Astrocyte (in vitro differentiated cells and primary cell): ENCODE data around the gene HAUS3. TPM values are rescaled to one million over a fixed set of nuclear protein-coding genes. Genes with fewer than 3 reads are reported as not detected.
"Not testable (repeated sequence)": the region's sequence is repeated elsewhere in the genome, so short reads cannot be mapped to it uniquely, and the experiment has no call there.

Experiments
- DNase-seq: peaks from one replicate; pipeline ENCODE4 v3.0.0-alpha.2; 2010; ENCODE audit warnings: low read depth
- FAIRE-seq: peaks from 2 replicates; lab custom pipeline; 2011; peaks lifted over from hg19 to GRCh38; lab: Jason Lieb, UNC
- H2AFZ ChIP-seq: 2 replicates; pipeline ENCODE4 v1.6.0; 2012; ENCODE audit warnings: low read depth, low read length, inconsistent platforms
- H3K27ac ChIP-seq: 2 replicates; pipeline ENCODE4 v1.5.1; 2011; ENCODE audit warnings: low read depth, low read length, inconsistent platforms
- H3K27me3 ChIP-seq: 2 replicates; pipeline ENCODE4 v1.6.0; 2011; ENCODE audit warnings: low read length, inconsistent platforms; ENCODE audit not compliant: insufficient read depth
- H3K36me3 ChIP-seq: 2 replicates; pipeline ENCODE4 v1.5.1; 2011; ENCODE audit warnings: low read length, inconsistent platforms; ENCODE audit not compliant: insufficient read depth
- H3K4me1 ChIP-seq: 2 replicates; pipeline ENCODE4 v1.5.1; 2011; ENCODE audit warnings: low read length, inconsistent platforms; ENCODE audit not compliant: insufficient read depth
- H3K4me2 ChIP-seq: 2 replicates; pipeline ENCODE4 v1.6.0; 2012; ENCODE audit warnings: low read length, inconsistent platforms
- H3K4me3 ChIP-seq: 2 replicates; pipeline ENCODE4 v1.5.1; 2011; ENCODE audit warnings: low read depth, mild to moderate bottlenecking, low read length, inconsistent platforms; ENCODE audit not compliant: insufficient read depth
- H3K79me2 ChIP-seq: 2 replicates; pipeline ENCODE4 v1.6.0; 2012; ENCODE audit warnings: mild to moderate bottlenecking, low read length, inconsistent platforms; ENCODE audit not compliant: insufficient read depth
- H3K9ac ChIP-seq: 2 replicates; pipeline ENCODE4 v1.6.0; 2012; ENCODE audit warnings: mild to moderate bottlenecking, low read length, inconsistent platforms
- H3K9me3 ChIP-seq: 2 replicates; pipeline ENCODE4 v1.5.1; 2012; ENCODE audit warnings: low read depth, mild to moderate bottlenecking, low read length, inconsistent platforms; ENCODE audit not compliant: insufficient read depth
- H4K20me1 ChIP-seq: 2 replicates; pipeline ENCODE4 v1.6.0; 2012; ENCODE audit warnings: low read length, inconsistent platforms; ENCODE audit not compliant: insufficient read depth
- H3K27ac Mint-ChIP-seq: one replicate; pipeline ENCODE4 v1.8.0; 2021; ENCODE audit warnings: mild to moderate bottlenecking, mixed read lengths; ENCODE audit not compliant: unreplicated experiment
- H3K27me3 Mint-ChIP-seq: one replicate; pipeline ENCODE4 v1.8.0; 2021; ENCODE audit warnings: low read depth, mixed read lengths; ENCODE audit not compliant: unreplicated experiment
- H3K36me3 Mint-ChIP-seq: one replicate; pipeline ENCODE4 v1.8.0; 2021; ENCODE audit warnings: low read depth, mixed read lengths; ENCODE audit not compliant: unreplicated experiment
- H3K4me1 Mint-ChIP-seq: one replicate; pipeline ENCODE4 v1.8.0; 2021; ENCODE audit warnings: low read depth, mixed read lengths; ENCODE audit not compliant: unreplicated experiment
- H3K4me3 Mint-ChIP-seq: one replicate; pipeline ENCODE4 v1.8.0; 2021; ENCODE audit warnings: mild to moderate bottlenecking, moderate library complexity, mixed read lengths; ENCODE audit not compliant: unreplicated experiment
- H3K9me3 Mint-ChIP-seq: one replicate; pipeline ENCODE4 v1.8.0; 2021; ENCODE audit warnings: mild to moderate bottlenecking, mixed read lengths; ENCODE audit not compliant: unreplicated experiment
- CTCF ChIP-seq: IDR thresholded peaks from 2 replicates; pipeline ENCODE4 v1.5.1; 2011; ENCODE audit warnings: low read depth, mild to moderate bottlenecking, inconsistent platforms, low read length, moderate library complexity; ENCODE audit not compliant: insufficient read depth
- EZH2 ChIP-seq: IDR thresholded peaks from 2 replicates; pipeline ENCODE4 v1.6.1; 2012; ENCODE audit warnings: mild to moderate bottlenecking, low read length, inconsistent platforms; ENCODE audit not compliant: insufficient read depth
- total RNA-seq: library from RNA; stranded (reverse); gene quantifications from 2 replicates; pipeline ENCODE4 v1.2.1, GENCODE V29; 2021

HAUS3 gene
- total RNA-seq, 1 donor from 2014 or later = 10.7 TPM

- no peak overlapping the region for H2AFZ ChIP-seq
- H3K4me2 ChIP-seq = no peak overlapping the region
- H3K4me1 ChIP-seq = no peaks in the 10 kb centered on the region
- no peak overlapping the region for H3K27ac Mint-ChIP-seq
- FAIRE-seq (no peak), DNase-seq (no peak)
- H3K36me3 ChIP-seq = no peaks in the 10 kb centered on the region
- no peaks in the 10 kb centered on the region for H3K36me3 Mint-ChIP-seq
- H3K79me2 ChIP-seq = no peaks in the 10 kb centered on the region
- H3K27ac ChIP-seq = no peak overlapping the region
- H3K9me3 Mint-ChIP-seq = no peaks in the 10 kb centered on the region
- H3K4me1 Mint-ChIP-seq = peaks cover 8% of the 10 kb centered on the region
- H3K4me3 Mint-ChIP-seq = no peak overlapping the region
- H3K9me3 ChIP-seq = no peaks in the 10 kb centered on the region
- H3K4me3 ChIP-seq = no peak overlapping the region
- TF ChIP-seq EZH2 (no peak), CTCF (no peak)
- H4K20me1 ChIP-seq = no peaks in the 10 kb centered on the region
- H3K27me3 Mint-ChIP-seq = peaks cover 37% of the 10 kb centered on the region
- H3K27me3 ChIP-seq = no peaks in the 10 kb centered on the region
- H3K9ac ChIP-seq = no peak overlapping the region
Observed at GRCh38 chr4:2275546-2276251, 33.8 kb upstream of the HAUS3 start.

GRCh38 chr4:2275044-2275397 is 33.1 kb upstream of the HAUS3 start:
- not testable (repeated sequence) for H3K27ac ChIP-seq, H3K9ac ChIP-seq, H3K79me2 ChIP-seq, H3K27ac Mint-ChIP-seq, H3K4me3 ChIP-seq, H3K4me3 Mint-ChIP-seq, H3K4me1 ChIP-seq, H3K36me3 ChIP-seq, FAIRE-seq, H3K4me1 Mint-ChIP-seq, H4K20me1 ChIP-seq, H3K4me2 ChIP-seq, H3K9me3 Mint-ChIP-seq, H3K9me3 ChIP-seq, H3K27me3 ChIP-seq, H2AFZ ChIP-seq, H3K36me3 Mint-ChIP-seq, DNase-seq
- peaks cover 37% of the 10 kb centered on the region for H3K27me3 Mint-ChIP-seq

- H3K4me1 ChIP-seq = no peaks in the 10 kb centered on the region
- H3K27ac ChIP-seq = no peak overlapping the region
- no peaks in the 10 kb centered on the region for H3K36me3 Mint-ChIP-seq
- no peaks in the 10 kb centered on the region for H3K9me3 ChIP-seq
- no peaks in the 10 kb centered on the region for H3K36me3 ChIP-seq
- DNase-seq (no peak), FAIRE-seq (no peak)
- no peak overlapping the region for H3K27ac Mint-ChIP-seq
- H3K4me1 Mint-ChIP-seq = peaks cover 8% of the 10 kb centered on the region
- H3K9ac ChIP-seq = no peak overlapping the region
- no peaks in the 10 kb centered on the region for H3K79me2 ChIP-seq
- H3K4me3 ChIP-seq = no peak overlapping the region
- no peak for TF ChIP-seq EZH2
- no peak for TF ChIP-seq CTCF
- no peaks in the 10 kb centered on the region for H3K27me3 ChIP-seq
- H3K4me3 Mint-ChIP-seq = no peak overlapping the region
- no peaks in the 10 kb centered on the region for H4K20me1 ChIP-seq
- no peak overlapping the region for H3K4me2 ChIP-seq
- no peak overlapping the region for H2AFZ ChIP-seq
- peaks cover 35% of the 10 kb centered on the region for H3K27me3 Mint-ChIP-seq
- H3K9me3 Mint-ChIP-seq = no peaks in the 10 kb centered on the region
Observed at GRCh38 chr4:2274320-2275043, 32.6 kb upstream of the HAUS3 start.
